ENCODE data around the gene ASCC2. TPM values are rescaled to one million over a fixed set of nuclear protein-coding genes. Genes with fewer than 3 reads are reported as not detected.

Gene ASCC2
- total and polyA plus RNA-seq, 2 experiments from 2014 or later: 30.5 to 31.3 TPM

DNA sequence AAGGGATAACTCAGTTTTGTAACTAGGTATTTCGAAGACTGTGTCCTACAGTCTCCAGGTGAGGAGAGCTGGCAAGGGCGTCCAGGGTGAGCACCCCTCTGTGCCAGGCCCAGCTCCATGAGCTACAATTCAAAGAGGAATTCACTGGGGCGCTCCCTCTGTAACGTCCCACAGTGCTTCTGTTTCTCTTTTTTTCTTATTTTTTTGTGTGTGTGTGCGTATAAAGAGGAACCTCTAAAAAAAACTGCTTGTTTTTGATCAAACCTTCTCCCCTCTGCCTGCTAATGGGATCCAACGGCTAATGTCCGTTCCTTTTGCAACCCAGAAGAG is 17.1 kb downstream of the ASCC2 start:
- H3K9me3 Mint-ChIP-seq: no peaks in the 10 kb centered on the region
- Histone ChIP-seq H3K4me3 (no peak overlapping the region), H3K27me3 (ENCODE audit: insufficient read depth) (no peaks in the 10 kb centered on the region), H3K4me2 (no peak overlapping the region), H3K4me1 (ENCODE audit: insufficient read depth) (no peaks in the 10 kb centered on the region), H4K20me1 (replicated peaks; ENCODE audit: insufficient read depth) (no peaks in the 10 kb centered on the region), H3K79me2 (replicated peaks; ENCODE audit: insufficient read depth) (no peaks in the 10 kb centered on the region), H2AFZ (no peak overlapping the region), H3F3A (replicated peaks; ENCODE audit: low read depth) (no peaks in the 10 kb centered on the region; the same call in 1 of the 2 replicates), H3K27ac (ENCODE audit: low read depth) (no peak overlapping the region), H3K9me2 (ENCODE audit: insufficient read depth) (no peaks in the 10 kb centered on the region), H3K36me3 (ENCODE audit: insufficient read depth) (peaks cover 23% of the 10 kb centered on the region)
- TF ChIP-seq, protein P1, sequence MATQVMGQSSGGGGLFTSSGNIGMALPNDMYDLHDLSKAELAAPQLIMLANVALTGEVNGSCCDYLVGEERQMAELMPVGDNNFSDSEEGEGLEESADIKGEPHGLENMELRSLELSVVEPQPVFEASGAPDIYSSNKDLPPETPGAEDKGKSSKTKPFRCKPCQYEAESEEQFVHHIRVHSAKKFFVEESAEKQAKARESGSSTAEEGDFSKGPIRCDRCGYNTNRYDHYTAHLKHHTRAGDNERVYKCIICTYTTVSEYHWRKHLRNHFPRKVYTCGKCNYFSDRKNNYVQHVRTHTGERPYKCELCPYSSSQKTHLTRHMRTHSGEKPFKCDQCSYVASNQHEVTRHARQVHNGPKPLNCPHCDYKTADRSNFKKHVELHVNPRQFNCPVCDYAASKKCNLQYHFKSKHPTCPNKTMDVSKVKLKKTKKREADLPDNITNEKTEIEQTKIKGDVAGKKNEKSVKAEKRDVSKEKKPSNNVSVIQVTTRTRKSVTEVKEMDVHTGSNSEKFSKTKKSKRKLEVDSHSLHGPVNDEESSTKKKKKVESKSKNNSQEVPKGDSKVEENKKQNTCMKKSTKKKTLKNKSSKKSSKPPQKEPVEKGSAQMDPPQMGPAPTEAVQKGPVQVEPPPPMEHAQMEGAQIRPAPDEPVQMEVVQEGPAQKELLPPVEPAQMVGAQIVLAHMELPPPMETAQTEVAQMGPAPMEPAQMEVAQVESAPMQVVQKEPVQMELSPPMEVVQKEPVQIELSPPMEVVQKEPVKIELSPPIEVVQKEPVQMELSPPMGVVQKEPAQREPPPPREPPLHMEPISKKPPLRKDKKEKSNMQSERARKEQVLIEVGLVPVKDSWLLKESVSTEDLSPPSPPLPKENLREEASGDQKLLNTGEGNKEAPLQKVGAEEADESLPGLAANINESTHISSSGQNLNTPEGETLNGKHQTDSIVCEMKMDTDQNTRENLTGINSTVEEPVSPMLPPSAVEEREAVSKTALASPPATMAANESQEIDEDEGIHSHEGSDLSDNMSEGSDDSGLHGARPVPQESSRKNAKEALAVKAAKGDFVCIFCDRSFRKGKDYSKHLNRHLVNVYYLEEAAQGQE (IDR thresholded peaks at IDR 0.05; ENCODE audit: unreplicated experiment): no peak
- no peak for TF ChIP-seq STAT1 (IDR thresholded peaks at IDR 0.05; ENCODE audit: unreplicated experiment)
- TF ChIP-seq, protein P2, sequence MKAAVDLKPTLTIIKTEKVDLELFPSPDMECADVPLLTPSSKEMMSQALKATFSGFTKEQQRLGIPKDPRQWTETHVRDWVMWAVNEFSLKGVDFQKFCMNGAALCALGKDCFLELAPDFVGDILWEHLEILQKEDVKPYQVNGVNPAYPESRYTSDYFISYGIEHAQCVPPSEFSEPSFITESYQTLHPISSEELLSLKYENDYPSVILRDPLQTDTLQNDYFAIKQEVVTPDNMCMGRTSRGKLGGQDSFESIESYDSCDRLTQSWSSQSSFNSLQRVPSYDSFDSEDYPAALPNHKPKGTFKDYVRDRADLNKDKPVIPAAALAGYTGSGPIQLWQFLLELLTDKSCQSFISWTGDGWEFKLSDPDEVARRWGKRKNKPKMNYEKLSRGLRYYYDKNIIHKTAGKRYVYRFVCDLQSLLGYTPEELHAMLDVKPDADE (IDR thresholded peaks at IDR 0.05): no peak
- TF ChIP-seq ZNF331 (CRISPR knock-in tag; IDR thresholded peaks at IDR 0.05; ENCODE audit: low read depth): no peak
- no peak for TF ChIP-seq EZH2phosphoT487 (IDR thresholded peaks at IDR 0.05; ENCODE audit: unreplicated experiment)
- TF ChIP-seq NANOG (IDR thresholded peaks at IDR 0.05; ENCODE audit: borderline replicate concordance): no peak
- TF ChIP-seq, protein P3, sequence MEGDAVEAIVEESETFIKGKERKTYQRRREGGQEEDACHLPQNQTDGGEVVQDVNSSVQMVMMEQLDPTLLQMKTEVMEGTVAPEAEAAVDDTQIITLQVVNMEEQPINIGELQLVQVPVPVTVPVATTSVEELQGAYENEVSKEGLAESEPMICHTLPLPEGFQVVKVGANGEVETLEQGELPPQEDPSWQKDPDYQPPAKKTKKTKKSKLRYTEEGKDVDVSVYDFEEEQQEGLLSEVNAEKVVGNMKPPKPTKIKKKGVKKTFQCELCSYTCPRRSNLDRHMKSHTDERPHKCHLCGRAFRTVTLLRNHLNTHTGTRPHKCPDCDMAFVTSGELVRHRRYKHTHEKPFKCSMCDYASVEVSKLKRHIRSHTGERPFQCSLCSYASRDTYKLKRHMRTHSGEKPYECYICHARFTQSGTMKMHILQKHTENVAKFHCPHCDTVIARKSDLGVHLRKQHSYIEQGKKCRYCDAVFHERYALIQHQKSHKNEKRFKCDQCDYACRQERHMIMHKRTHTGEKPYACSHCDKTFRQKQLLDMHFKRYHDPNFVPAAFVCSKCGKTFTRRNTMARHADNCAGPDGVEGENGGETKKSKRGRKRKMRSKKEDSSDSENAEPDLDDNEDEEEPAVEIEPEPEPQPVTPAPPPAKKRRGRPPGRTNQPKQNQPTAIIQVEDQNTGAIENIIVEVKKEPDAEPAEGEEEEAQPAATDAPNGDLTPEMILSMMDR (conservative IDR thresholded peaks at IDR 0.05; ENCODE audit: low read depth in 2 of 2): no peak
- TF ChIP-seq CREB1 (CRISPR knock-in tag; IDR thresholded peaks at IDR 0.05; ENCODE audit: low read depth): no peak
- no peak for TF ChIP-seq ZNF114 (CRISPR knock-in tag; IDR thresholded peaks at IDR 0.05)
- no peak for TF ChIP-seq JUNB (IDR thresholded peaks at IDR 0.05; ENCODE audit: unreplicated experiment)
- TF ChIP-seq, protein P4, sequence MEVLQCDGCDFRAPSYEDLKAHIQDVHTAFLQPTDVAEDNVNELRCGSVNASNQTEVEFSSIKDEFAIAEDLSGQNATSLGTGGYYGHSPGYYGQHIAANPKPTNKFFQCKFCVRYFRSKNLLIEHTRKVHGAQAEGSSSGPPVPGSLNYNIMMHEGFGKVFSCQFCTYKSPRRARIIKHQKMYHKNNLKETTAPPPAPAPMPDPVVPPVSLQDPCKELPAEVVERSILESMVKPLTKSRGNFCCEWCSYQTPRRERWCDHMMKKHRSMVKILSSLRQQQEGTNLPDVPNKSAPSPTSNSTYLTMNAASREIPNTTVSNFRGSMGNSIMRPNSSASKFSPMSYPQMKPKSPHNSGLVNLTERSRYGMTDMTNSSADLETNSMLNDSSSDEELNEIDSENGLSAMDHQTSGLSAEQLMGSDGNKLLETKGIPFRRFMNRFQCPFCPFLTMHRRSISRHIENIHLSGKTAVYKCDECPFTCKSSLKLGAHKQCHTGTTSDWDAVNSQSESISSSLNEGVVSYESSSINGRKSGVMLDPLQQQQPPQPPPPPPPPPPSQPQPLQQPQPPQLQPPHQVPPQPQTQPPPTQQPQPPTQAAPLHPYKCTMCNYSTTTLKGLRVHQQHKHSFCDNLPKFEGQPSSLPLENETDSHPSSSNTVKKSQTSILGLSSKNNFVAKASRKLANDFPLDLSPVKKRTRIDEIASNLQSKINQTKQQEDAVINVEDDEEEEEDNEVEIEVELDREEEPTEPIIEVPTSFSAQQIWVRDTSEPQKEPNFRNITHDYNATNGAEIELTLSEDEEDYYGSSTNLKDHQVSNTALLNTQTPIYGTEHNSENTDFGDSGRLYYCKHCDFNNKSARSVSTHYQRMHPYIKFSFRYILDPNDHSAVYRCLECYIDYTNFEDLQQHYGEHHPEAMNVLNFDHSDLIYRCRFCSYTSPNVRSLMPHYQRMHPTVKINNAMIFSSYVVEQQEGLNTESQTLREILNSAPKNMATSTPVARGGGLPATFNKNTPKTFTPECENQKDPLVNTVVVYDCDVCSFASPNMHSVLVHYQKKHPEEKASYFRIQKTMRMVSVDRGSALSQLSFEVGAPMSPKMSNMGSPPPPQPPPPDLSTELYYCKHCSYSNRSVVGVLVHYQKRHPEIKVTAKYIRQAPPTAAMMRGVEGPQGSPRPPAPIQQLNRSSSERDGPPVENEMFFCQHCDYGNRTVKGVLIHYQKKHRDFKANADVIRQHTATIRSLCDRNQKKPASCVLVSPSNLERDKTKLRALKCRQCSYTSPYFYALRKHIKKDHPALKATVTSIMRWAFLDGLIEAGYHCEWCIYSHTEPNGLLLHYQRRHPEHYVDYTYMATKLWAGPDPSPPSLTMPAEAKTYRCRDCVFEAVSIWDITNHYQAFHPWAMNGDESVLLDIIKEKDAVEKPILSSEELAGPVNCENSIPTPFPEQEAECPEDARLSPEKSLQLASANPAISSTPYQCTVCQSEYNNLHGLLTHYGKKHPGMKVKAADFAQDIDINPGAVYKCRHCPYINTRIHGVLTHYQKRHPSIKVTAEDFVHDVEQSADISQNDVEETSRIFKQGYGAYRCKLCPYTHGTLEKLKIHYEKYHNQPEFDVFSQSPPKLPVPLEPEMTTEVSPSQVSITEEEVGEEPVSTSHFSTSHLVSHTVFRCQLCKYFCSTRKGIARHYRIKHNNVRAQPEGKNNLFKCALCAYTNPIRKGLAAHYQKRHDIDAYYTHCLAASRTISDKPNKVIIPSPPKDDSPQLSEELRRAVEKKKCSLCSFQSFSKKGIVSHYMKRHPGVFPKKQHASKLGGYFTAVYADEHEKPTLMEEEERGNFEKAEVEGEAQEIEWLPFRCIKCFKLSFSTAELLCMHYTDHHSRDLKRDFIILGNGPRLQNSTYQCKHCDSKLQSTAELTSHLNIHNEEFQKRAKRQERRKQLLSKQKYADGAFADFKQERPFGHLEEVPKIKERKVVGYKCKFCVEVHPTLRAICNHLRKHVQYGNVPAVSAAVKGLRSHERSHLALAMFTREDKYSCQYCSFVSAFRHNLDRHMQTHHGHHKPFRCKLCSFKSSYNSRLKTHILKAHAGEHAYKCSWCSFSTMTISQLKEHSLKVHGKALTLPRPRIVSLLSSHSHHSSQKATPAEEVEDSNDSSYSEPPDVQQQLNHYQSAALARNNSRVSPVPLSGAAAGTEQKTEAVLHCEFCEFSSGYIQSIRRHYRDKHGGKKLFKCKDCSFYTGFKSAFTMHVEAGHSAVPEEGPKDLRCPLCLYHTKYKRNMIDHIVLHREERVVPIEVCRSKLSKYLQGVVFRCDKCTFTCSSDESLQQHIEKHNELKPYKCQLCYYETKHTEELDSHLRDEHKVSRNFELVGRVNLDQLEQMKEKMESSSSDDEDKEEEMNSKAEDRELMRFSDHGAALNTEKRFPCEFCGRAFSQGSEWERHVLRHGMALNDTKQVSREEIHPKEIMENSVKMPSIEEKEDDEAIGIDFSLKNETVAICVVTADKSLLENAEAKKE (CRISPR knock-in tag; IDR thresholded peaks at IDR 0.05): no peak
- TF ChIP-seq POLR2AphosphoS5 (IDR thresholded peaks at IDR 0.05; ENCODE audit: low read depth): no peak
- no peak for TF ChIP-seq EZH2 (IDR thresholded peaks at IDR 0.05; ENCODE audit: low read depth, unreplicated experiment)
- no peak for ATAC-seq
- no peak for DNase-seq (ENCODE audit: low spot score)
- no peak overlapping the region for H3K27ac Mint-ChIP-seq
- H3K4me3 Mint-ChIP-seq: no peak overlapping the region
- H3K27me3 Mint-ChIP-seq (ENCODE audit: insufficient read depth, low read depth, poor library complexity): peaks cover 1% of the 10 kb centered on the region
- peaks cover 3% of the 10 kb centered on the region; the same call in 2 of the 3 replicates for H3K4me1 Mint-ChIP-seq
- H3K36me3 Mint-ChIP-seq (ENCODE audit: low read depth): peaks cover 22% of the 10 kb centered on the region
